Measurements from ENCODE around the gene COL6A3. TPM values are rescaled to one million over a fixed set of nuclear protein-coding genes. Genes with fewer than 3 reads are reported as not detected.

The COL6A3 gene
- total and polyA plus RNA-seq, 2 experiments from 2014 or later: 1.3 to 4.1 TPM

GRCh38 chr2:237408335-237409000 lies 5.5 kb downstream of the COL6A3 start:
- H3K27ac ChIP-seq: no peak overlapping the region
- DNase-seq (ENCODE audit: low read depth in 1 of 2, low spot score in 1 of 2): peak in 1 of 2 donors; percentile 64
- no peaks in the 10 kb centered on the region for H3K9me3 ChIP-seq (ENCODE audit: low read depth)
- H3K4me3 ChIP-seq: no peak overlapping the region
- H3K27me3 ChIP-seq: no peaks in the 10 kb centered on the region
- no peaks in the 10 kb centered on the region for H3K4me1 ChIP-seq (ENCODE audit: low read depth)
- no peaks in the 10 kb centered on the region for H3K36me3 ChIP-seq
- no peak for TF ChIP-seq CTCF (IDR thresholded peaks at IDR 0.05; ENCODE audit: low read depth, low read length)

GRCh38 chr2:237407700-237408099 lies 6.3 kb downstream of the COL6A3 start:
- Histone ChIP-seq H3K9me3 (ENCODE audit: low read depth) (no peaks in the 10 kb centered on the region), H3K4me1 (ENCODE audit: low read depth) (no peaks in the 10 kb centered on the region), H3K27ac (no peak overlapping the region), H3K36me3 (no peaks in the 10 kb centered on the region), H3K4me3 (no peak overlapping the region), H3K27me3 (no peaks in the 10 kb centered on the region)
- no peak for DNase-seq (ENCODE audit: low read depth in 1 of 2, low spot score in 1 of 2)
- no peak for TF ChIP-seq CTCF (IDR thresholded peaks at IDR 0.05; ENCODE audit: low read depth, low read length)

GRCh38 chr2:237406371-237406895 lies 7.5 kb downstream of the COL6A3 start:
- H3K4me3 ChIP-seq: no peak overlapping the region
- no peak for TF ChIP-seq CTCF (IDR thresholded peaks at IDR 0.05; ENCODE audit: low read depth, low read length)
- H3K4me1 ChIP-seq (ENCODE audit: low read depth): no peaks in the 10 kb centered on the region
- H3K27ac ChIP-seq: no peak overlapping the region
- no peaks in the 10 kb centered on the region for H3K9me3 ChIP-seq (ENCODE audit: low read depth)
- no peaks in the 10 kb centered on the region for H3K27me3 ChIP-seq
- H3K36me3 ChIP-seq: no peaks in the 10 kb centered on the region
- DNase-seq (ENCODE audit: low read depth in 1 of 2, low spot score in 1 of 2): no peak

DNA sequence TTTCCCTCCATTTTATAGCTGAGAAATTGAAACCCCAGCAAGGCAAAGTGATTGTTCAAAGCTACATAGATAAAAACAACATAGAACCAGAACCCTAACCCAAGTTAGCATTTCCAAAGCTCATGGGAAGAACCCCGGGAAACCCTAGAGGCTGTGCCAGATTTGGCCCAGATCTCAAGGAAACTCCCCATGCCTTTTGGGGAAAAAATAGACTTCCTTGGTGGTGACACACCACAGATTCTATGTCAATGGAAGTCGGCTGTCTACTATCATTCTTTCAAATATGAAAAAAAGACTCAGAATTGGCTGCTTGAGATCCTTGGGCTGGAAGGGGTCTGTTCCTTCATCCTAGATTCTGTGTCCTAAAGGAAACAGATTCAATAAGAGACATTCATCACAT lies 8.4 kb downstream of the COL6A3 start:
- Histone ChIP-seq H3K4me1 (ENCODE audit: low read depth) (no peaks in the 10 kb centered on the region), H3K4me3 (no peak overlapping the region), H3K27me3 (no peaks in the 10 kb centered on the region), H3K9me3 (ENCODE audit: low read depth) (no peaks in the 10 kb centered on the region), H3K27ac (no peak overlapping the region), H3K36me3 (no peaks in the 10 kb centered on the region)
- TF ChIP-seq CTCF (IDR thresholded peaks at IDR 0.05; ENCODE audit: low read depth, low read length): no peak
- DNase-seq (ENCODE audit: low read depth in 1 of 2, low spot score in 1 of 2): no peak

- H3K4me1 ChIP-seq (ENCODE audit: low read depth): no peaks in the 10 kb centered on the region
- no peaks in the 10 kb centered on the region for H3K9me3 ChIP-seq (ENCODE audit: low read depth)
- no peaks in the 10 kb centered on the region for H3K36me3 ChIP-seq
- TF ChIP-seq CTCF (IDR thresholded peaks at IDR 0.05; ENCODE audit: low read depth, low read length): no peak
- H3K4me3 ChIP-seq: no peak overlapping the region
- DNase-seq (ENCODE audit: low read depth in 1 of 2, low spot score in 1 of 2): peak in 1 of 2 donors; percentile 55
- H3K27me3 ChIP-seq: no peaks in the 10 kb centered on the region
- H3K27ac ChIP-seq: no peak overlapping the region
These were observed 8.9 kb downstream of the COL6A3 start for GRCh38 chr2:237405006-237405559.
